GM12872 (cell line): Measurements from ENCODE around the gene DCDC2C.

Experiments used
- CTCF ChIP-seq: IDR thresholded peaks from 3 replicates; pipeline ENCODE4 v1.5.1; 2011; ENCODE audit warnings: low read depth, mild to moderate bottlenecking, low read length, moderate library complexity; ENCODE audit not compliant: insufficient read depth

The DCDC2C gene

GRCh38 chr2:3769766-3770165 lies 66.4 kb downstream of the DCDC2C start:
- no peak for TF ChIP-seq CTCF

DNA sequence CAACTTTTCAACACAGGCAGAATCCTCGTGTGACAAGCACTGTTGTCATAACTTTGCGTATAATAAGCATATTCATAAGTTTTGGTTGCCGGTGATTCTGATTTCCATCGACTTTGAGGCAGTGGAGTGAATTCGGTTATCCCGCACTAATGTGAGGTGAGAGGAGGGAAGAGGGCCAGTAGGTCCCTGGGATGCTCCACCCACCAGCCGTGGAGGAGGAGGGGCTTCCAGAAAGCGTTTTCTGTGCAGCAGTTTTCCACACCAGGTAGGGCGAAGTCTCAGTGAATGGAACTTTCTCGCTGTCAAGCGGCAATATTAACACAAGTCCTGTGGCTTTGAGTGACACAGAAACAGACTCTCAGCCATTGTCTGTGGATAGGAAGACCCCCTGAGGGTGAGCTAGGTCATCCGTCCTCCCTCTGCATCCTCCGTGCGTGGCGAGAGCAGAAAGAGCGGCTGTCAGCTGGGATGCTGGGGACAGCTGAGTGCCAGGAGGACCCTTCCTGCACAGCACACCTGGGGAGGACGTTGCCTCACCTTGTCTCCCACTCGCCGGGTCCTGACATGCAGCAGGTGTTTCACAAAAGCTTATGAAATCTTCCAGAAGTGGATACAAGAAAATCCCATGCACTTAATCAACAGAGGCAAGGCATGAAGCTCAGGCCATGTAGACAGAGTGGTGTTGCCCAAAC lies 67.5 kb downstream of the DCDC2C start:
- no peak for TF ChIP-seq CTCF

GRCh38 chr2:3771576-3771975 lies 68.2 kb downstream of the DCDC2C start:
- no peak for TF ChIP-seq CTCF

GRCh38 chr2:3774336-3774735 lies 71.0 kb downstream of the DCDC2C start:
- TF ChIP-seq CTCF = no peak

- TF ChIP-seq CTCF = no peak
Observed at GRCh38 chr2:3776311-3776710, 72.9 kb downstream of the DCDC2C start.

DNA sequence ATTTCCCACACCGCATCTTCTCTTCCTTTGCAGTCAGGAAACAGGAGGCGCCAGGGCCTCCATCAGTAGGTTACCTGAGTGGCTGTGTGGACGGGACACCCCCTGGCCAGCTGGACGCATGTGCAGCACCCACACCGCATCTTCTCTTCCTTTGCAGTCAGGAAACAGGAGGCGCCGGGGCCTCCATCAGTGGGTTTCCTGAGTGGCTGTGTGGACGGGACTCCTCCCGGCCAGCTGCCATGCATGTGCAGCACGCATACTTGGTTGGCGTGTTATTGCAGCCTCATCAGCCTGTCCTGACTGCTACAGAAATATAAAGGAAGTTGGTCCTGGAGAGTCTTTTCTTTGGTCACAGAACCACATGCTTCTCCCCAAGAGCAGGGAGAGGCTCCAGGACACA lies 74.6 kb downstream of the DCDC2C start:
- no peak for TF ChIP-seq CTCF

DNA sequence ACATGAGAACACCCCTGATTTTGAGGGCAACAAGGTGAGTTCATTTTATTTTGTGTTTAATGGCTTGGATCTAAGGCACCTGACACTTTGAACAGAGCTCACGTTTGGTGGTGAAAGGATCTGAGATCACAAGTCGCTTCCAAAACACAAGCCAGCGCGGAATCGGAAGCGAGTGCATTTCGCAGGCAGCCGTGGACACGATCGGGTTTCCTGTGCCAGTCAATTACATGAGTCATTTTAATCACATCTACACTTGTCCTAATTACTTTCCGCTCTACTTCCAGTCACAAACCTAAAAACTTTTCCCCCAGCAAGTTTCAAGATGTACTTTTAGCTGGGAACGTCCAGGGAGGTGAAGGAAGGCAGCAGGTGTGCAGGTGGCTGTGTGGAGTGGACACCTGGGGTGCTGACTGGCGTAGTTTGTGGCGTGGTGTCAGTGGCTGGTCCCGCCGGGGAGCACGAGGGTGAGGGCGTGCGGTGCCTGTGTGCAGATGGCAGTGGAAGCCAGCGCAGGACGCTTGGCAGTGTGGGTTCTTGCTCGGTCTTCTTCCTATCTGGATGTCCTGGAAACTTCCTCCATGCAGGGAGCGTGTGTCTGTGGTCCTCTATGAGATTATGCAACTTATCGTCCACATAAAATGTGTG lies 75.6 kb downstream of the DCDC2C start:
- TF ChIP-seq CTCF = no peak
